Tibial nerve (tissue), 4 donors: ENCODE results near the gene MKLN1. TPM values are rescaled to one million over a fixed set of nuclear protein-coding genes. Genes with fewer than 3 reads are reported as not detected.

Source experiments
- DNase-seq, 2 donors: peaks; one replicate each; pipeline ENCODE4 v3.0.0-alpha.2; 2019; ENCODE audit warnings: low spot score in 2 of 2
- H3K27ac ChIP-seq, 4 donors: fragments of 200-600 bp; sonication (generic) in 3 of 4; one replicate each; pipeline ENCODE4 v1.5.1; 2017 to 2019; ENCODE audit warnings: mild to moderate bottlenecking in 1 of 4
- H3K27me3 ChIP-seq, 2 donors: fragments of 200-600 bp; sonication (generic) in 1 of 2; one replicate each; pipeline versions ENCODE4 v1.5.1 to v1.6.0; 2017 to 2019
- H3K36me3 ChIP-seq, 3 donors: fragments of 200-600 bp; sonication (generic); one replicate each; pipeline ENCODE4 v1.5.1; 2018 to 2019
- H3K4me1 ChIP-seq, 4 donors: fragments of 200-600 bp; sonication (generic) in 3 of 4; one replicate each; pipeline ENCODE4 v1.5.1; 2017 to 2019
- H3K4me3 ChIP-seq, 4 donors: fragments of 200-600 bp; sonication (generic) in 3 of 4; one replicate each; pipeline ENCODE4 v1.5.1; 2017 to 2019; ENCODE audit warnings: mild to moderate bottlenecking in 1 of 4, moderate library complexity in 1 of 4
- H3K9me3 ChIP-seq, 4 donors: fragments of 200-600 bp; sonication (generic) in 3 of 4; one replicate each; pipeline ENCODE4 v1.5.1; 2017 to 2019
- EP300 ChIP-seq, 2 donors: sonication (generic); formaldehyde crosslinking; IDR thresholded peaks; one replicate each; pipeline ENCODE4 v1.6.1; 2017; ENCODE audit warnings: antibody characterized with exemption in 2 of 2, mild to moderate bottlenecking in 1 of 2
- POLR2A ChIP-seq, 2 donors: fragments of 450-650 bp; IDR thresholded peaks; one replicate each; pipeline ENCODE4 v1.6.1; 2017; ENCODE audit warnings: antibody characterized with exemption in 2 of 2, mild to moderate bottlenecking in 2 of 2, moderate library complexity in 2 of 2
- WGBS, 2 donors: methylation state at CpG; one replicate each; pipeline ENCODE4 v1.1.5; 2018; 5-methylcytosine and 5-hydroxymethylcytosine counted together
- total RNA-seq, 4 donors: library from RNA; depleted of rRNA; stranded (reverse); fragments of >200 nt; gene quantifications; one replicate each; pipeline ENCODE4 v1.1.0, GENCODE V29; 2016
- TF ChIP-seq, protein P1 (sequence below), 5 experiments: fragments of 200-600 bp in 3 of 5; fragments of 450-650 bp in 2 of 5; sonication (generic) in 3 of 5; IDR thresholded peaks; one replicate each; pipeline ENCODE4 v1.5.1; 2016 to 2019; ENCODE audit warnings: antibody characterized with exemption in 5 of 5, mild to moderate bottlenecking in 3 of 5, moderate library complexity in 2 of 5

Gene MKLN1
- total RNA-seq, 4 donors from 2014 or later = 86.4 to 143 (median 95.0) TPM

DNA sequence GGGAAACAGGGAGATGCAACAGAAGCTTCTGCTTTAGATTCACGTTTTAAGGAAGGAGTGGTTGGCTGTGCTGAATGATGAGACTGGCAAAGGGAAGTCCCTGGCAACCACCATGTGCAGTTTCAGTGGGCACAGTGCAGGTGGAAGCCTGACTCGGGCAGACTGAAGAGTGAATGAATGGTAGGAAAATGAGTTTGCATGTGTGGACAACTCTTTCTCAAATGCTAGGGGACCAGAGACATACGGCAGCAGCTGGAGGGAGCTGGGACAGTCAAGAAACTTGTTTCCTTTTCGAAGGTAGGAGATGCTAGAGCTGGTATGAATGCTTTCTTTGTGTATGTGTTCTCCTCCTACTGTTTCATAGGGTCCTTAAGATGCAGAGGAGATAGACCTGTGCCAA lies 199.8 kb downstream of the MKLN1 start:
- H3K9me3 ChIP-seq = no peaks in the 10 kb centered on the region
- no peak overlapping the region for H3K27ac ChIP-seq
- no peaks in the 10 kb centered on the region for H3K36me3 ChIP-seq
- WGBS, 2 donors = 49 to 56% methylated on average over 4 of the region's 4 CpGs
- no peak for DNase-seq
- H3K4me1 ChIP-seq = peaks cover 0 to 2% (median under 1%) of the 10 kb centered on the region in 4 donors
- H3K27me3 ChIP-seq = no peaks in the 10 kb centered on the region
- H3K4me3 ChIP-seq = no peak overlapping the region
- TF ChIP-seq POLR2A (IDR thresholded peaks at IDR 0.05) = no peak
- TF ChIP-seq EP300 (IDR thresholded peaks at IDR 0.05) = no peak
- TF ChIP-seq, protein P1, sequence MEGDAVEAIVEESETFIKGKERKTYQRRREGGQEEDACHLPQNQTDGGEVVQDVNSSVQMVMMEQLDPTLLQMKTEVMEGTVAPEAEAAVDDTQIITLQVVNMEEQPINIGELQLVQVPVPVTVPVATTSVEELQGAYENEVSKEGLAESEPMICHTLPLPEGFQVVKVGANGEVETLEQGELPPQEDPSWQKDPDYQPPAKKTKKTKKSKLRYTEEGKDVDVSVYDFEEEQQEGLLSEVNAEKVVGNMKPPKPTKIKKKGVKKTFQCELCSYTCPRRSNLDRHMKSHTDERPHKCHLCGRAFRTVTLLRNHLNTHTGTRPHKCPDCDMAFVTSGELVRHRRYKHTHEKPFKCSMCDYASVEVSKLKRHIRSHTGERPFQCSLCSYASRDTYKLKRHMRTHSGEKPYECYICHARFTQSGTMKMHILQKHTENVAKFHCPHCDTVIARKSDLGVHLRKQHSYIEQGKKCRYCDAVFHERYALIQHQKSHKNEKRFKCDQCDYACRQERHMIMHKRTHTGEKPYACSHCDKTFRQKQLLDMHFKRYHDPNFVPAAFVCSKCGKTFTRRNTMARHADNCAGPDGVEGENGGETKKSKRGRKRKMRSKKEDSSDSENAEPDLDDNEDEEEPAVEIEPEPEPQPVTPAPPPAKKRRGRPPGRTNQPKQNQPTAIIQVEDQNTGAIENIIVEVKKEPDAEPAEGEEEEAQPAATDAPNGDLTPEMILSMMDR (IDR thresholded peaks at IDR 0.05) = no peak

DNA sequence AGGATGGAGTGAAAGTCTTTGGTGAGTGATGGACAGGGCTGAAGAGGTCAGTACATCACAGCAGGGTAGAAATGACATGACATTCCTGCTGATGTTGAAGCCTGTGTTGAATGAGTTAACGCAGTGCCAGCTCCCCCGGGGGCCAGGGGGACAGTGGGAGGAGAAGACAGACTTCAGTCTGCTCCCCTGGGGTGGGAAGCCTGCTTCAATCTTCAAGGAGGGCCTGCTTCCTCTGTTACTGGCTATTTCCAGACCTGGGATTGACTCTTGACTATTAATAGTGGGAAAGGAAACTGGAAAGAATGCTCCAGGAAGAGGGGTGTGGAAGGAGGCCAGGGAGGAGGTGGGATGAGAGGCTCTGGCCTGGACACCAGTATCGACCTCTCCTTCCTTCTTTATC lies 201.5 kb downstream of the MKLN1 start:
- Histone ChIP-seq H3K4me3 (no peak overlapping the region), H3K9me3 (no peaks in the 10 kb centered on the region), H3K27me3 (no peaks in the 10 kb centered on the region), H3K4me1 (no peaks in the 10 kb centered on the region), H3K36me3 (no peaks in the 10 kb centered on the region), H3K27ac (no peak overlapping the region)
- no peak for DNase-seq
- TF ChIP-seq EP300 (IDR thresholded peaks at IDR 0.05) = no peak
- TF ChIP-seq, protein P1 (IDR thresholded peaks at IDR 0.05) = no peak
- no peak for TF ChIP-seq POLR2A (IDR thresholded peaks at IDR 0.05)
- 45 to 46% methylated on average over 3 of the region's 3 CpGs for WGBS, 2 donors

DNA sequence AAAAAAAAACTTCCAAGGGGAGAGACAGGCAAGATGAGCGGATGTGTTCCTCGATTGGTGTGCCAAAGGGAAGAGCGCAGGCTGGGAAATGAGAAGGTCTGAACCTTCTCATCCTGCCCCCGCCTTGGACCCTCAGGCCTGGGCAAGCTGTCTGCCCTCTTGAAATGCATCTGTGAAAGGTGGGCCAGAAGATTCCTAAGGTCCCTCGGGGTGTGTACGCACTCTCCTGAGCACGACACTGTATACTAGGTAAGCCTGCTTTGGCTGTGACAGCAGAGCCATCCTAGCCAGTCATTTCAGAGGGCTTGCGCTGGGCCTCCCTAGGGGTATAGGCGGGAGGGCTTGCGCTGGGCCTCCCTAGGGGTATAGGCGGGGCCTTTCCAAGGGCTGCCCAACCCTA lies 201.9 kb downstream of the MKLN1 start:
- H3K4me1 ChIP-seq = no peaks in the 10 kb centered on the region
- no peaks in the 10 kb centered on the region for H3K9me3 ChIP-seq
- no peak overlapping the region for H3K27ac ChIP-seq
- TF ChIP-seq, protein P1 (IDR thresholded peaks at IDR 0.05) = no peak
- TF ChIP-seq EP300 (IDR thresholded peaks at IDR 0.05) = no peak
- no peak for TF ChIP-seq POLR2A (IDR thresholded peaks at IDR 0.05)
- no peaks in the 10 kb centered on the region for H3K36me3 ChIP-seq
- H3K27me3 ChIP-seq = no peaks in the 10 kb centered on the region
- DNase-seq = no peak
- 84 to 91% methylated on average over 5 to 8 of the region's 11 CpGs for WGBS, 2 donors
- H3K4me3 ChIP-seq = no peak overlapping the region

GRCh38 chr7:131530137-131530536 lies 202.5 kb downstream of the MKLN1 start:
- Histone ChIP-seq H3K4me3 (no peak overlapping the region), H3K36me3 (no peaks in the 10 kb centered on the region), H3K9me3 (no peaks in the 10 kb centered on the region), H3K4me1 (no peaks in the 10 kb centered on the region), H3K27ac (no peak overlapping the region), H3K27me3 (no peaks in the 10 kb centered on the region)
- WGBS, 2 donors = 89 to 100% methylated on average over 6 of the region's 6 CpGs
- no peak for TF ChIP-seq EP300 (IDR thresholded peaks at IDR 0.05)
- TF ChIP-seq POLR2A (IDR thresholded peaks at IDR 0.05) = no peak
- TF ChIP-seq, protein P1 (IDR thresholded peaks at IDR 0.05) = no peak
- no peak for DNase-seq

GRCh38 chr7:131532570-131533091 lies 205.0 kb downstream of the MKLN1 start:
- H3K27ac ChIP-seq = peak overlapping the region in 1 of 4 donors; percentile 30
- DNase-seq = no peak

More at GRCh38 chr7:131532570-131533091, 205.0 kb downstream of the MKLN1 start:
- 83 to 85% methylated on average over 10 of the region's 10 CpGs for WGBS, 2 donors
- Histone ChIP-seq H3K4me3 (no peak overlapping the region), H3K9me3 (no peaks in the 10 kb centered on the region), H3K4me1 (no peaks in the 10 kb centered on the region), H3K36me3 (no peaks in the 10 kb centered on the region), H3K27me3 (no peaks in the 10 kb centered on the region)
- TF ChIP-seq EP300 (IDR thresholded peaks at IDR 0.05) = no peak
- no peak for TF ChIP-seq POLR2A (IDR thresholded peaks at IDR 0.05)
- TF ChIP-seq, protein P1 (IDR thresholded peaks at IDR 0.05) = no peak
